Stomach (tissue), 9 donors: Measurements from ENCODE around the gene FGR. TPM values are rescaled to one million over a fixed set of nuclear protein-coding genes. Genes with fewer than 3 reads are reported as not detected.

Experiments used
- DNase-seq, 2 donors: peaks; one replicate each; pipeline versions ENCODE4 v3.0.0 to v3.0.0-alpha.2; 2013 to 2019
- H3K27ac ChIP-seq, 5 donors: fragments of 200-600 bp in 4 of 5; sonication (generic) in 4 of 5; one replicate each; pipeline ENCODE4 v1.5.1; 2013 to 2019; ENCODE audit warnings: mild to moderate bottlenecking in 1 of 5, moderate library complexity in 1 of 5
- H3K27me3 ChIP-seq, 3 donors: fragments of 200-600 bp; sonication (generic); one replicate each; pipeline ENCODE4 v1.5.1; 2017 to 2019; ENCODE audit warnings: mixed run types in 1 of 3
- H3K36me3 ChIP-seq, 4 donors: fragments of 200-600 bp; sonication (generic); 1 replicate in 3 of 4; 2 replicates in 1 of 4; pipeline ENCODE4 v1.5.1; 2016 to 2019
- H3K4me1 ChIP-seq, 4 donors: fragments of 200-600 bp; sonication (generic); one replicate each; pipeline ENCODE4 v1.5.1; 2016 to 2019
- H3K4me3 ChIP-seq, 4 donors: fragments of 200-600 bp; sonication (generic) in 3 of 4; one replicate each; pipeline ENCODE4 v1.5.1; 2016 to 2019; ENCODE audit warnings: mild to moderate bottlenecking in 1 of 4
- H3K9me3 ChIP-seq, 4 donors: fragments of 200-600 bp; sonication (generic); one replicate each; pipeline ENCODE4 v1.5.1; 2016 to 2019
- EP300 ChIP-seq: sonication (generic); formaldehyde crosslinking; IDR thresholded peaks from one replicate; pipeline ENCODE4 v1.6.1; 2017; ENCODE audit warnings: antibody characterized with exemption
- POLR2A ChIP-seq, 4 donors: fragments of 450-650 bp; IDR thresholded peaks; one replicate each; pipeline ENCODE4 v1.6.1; 2016; ENCODE audit warnings: antibody characterized with exemption in 4 of 4, control low read depth in 2 of 4, mild to moderate bottlenecking in 1 of 4, moderate library complexity in 1 of 4
- POLR2AphosphoS5 ChIP-seq, 3 donors: sonication (generic); formaldehyde crosslinking; IDR thresholded peaks; one replicate each; pipeline ENCODE4 v1.6.1; 2016; ENCODE audit warnings: antibody characterized with exemption in 3 of 3
- WGBS, 5 donors: extraction: QIAGEN DNeasy Blood & Tissue Kit in 3 of 5; methylation state at CpG; one replicate each; pipeline versions ENCODE4 v1.1.5 to v1.1.7; 2013 to 2018; 5-methylcytosine and 5-hydroxymethylcytosine counted together
- intact Hi-C: fragments of 100-400 bp; cut with DNase I; formaldehyde crosslinking; loops from one replicate; pipeline ENCODE4 v1.15.1; 2023; ENCODE audit warnings: low total_unique reads
- polyA plus RNA-seq, 3 donors: library from polyadenylated mRNA; stranded (reverse); fragments of 200-250 nt; gene quantifications; one replicate each; pipeline ENCODE4 v1.2.3, GENCODE V29; 2013
- total RNA-seq, 5 donors: library from RNA; depleted of rRNA; stranded (reverse); fragments of >200 nt; gene quantifications; one replicate each; pipeline versions ENCODE4 v1.1.0 to v1.2.3, GENCODE V29; 2014 to 2016
- TF ChIP-seq, protein P1 (sequence below), 7 experiments: fragments of 450-650 bp in 4 of 7; fragments of 200-600 bp in 3 of 7; sonication (generic) in 3 of 7; IDR thresholded peaks; one replicate each; pipeline ENCODE4 v1.5.1; 2016 to 2019; ENCODE audit warnings: antibody characterized with exemption in 7 of 7, control low read depth in 2 of 7, mild to moderate bottlenecking in 1 of 7
- donor health status: healthy with polysubstance abuse.
- donor health status: Bipolar disorder and iron deficiency.
- donor health status: healthy.

The FGR gene
- total and polyA plus RNA-seq, 8 donors = 3.1 to 9.9 (median 6.8) TPM; not detected in 2

DNA sequence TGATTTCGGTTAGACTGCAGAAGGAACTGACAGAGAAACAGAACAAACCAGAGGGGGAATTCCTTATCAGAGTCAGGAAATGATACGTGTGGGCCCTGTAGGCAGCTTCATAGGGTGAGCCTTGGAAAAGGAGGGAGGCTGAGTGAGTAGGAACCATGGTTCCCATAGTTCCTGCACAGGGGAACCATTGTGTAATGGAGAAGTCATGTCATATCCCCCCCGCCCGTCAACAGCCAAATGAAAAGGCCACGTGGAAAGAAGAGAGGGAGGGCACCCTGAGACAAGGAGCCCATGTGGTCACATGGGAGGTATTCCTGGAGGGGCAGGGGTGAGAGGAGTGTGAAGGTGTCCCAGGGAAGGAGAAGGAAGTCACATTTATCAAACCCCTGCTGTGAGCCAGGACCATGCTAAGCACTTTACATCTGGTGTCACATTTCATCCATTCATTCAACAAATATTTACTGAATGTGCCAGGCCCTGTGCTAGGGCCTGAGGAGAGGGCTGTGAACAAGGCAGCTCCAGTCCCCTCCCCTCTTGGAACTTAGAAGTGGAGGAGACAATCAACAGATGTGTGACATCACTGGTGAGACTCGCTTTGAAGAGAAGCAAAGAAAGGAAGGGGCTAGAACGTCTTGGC lies 15.7 kb upstream of the FGR start:
- Histone ChIP-seq H3K36me3 (no peaks in the 10 kb centered on the region), H3K9me3 (no peaks in the 10 kb centered on the region), H3K27me3 (no peaks in the 10 kb centered on the region), H3K4me3 (no peak overlapping the region), H3K27ac (peak overlapping the region in 1 of 5 donors; percentile 53), H3K4me1 (peaks cover 0 to 27% (median 3%) of the 10 kb centered on the region in 4 donors)
- intact Hi-C loops = no loop called here
- 38 to 53% (median 45%) methylated on average over 7 of the region's 7 CpGs for WGBS, 5 donors
- peak in 1 of 2 donors; percentile 74 for DNase-seq
- no peak for TF ChIP-seq POLR2A (IDR thresholded peaks at IDR 0.05)
- TF ChIP-seq EP300 = no peak
- TF ChIP-seq POLR2AphosphoS5 (IDR thresholded peaks at IDR 0.05) = no peak
- TF ChIP-seq, protein P1, sequence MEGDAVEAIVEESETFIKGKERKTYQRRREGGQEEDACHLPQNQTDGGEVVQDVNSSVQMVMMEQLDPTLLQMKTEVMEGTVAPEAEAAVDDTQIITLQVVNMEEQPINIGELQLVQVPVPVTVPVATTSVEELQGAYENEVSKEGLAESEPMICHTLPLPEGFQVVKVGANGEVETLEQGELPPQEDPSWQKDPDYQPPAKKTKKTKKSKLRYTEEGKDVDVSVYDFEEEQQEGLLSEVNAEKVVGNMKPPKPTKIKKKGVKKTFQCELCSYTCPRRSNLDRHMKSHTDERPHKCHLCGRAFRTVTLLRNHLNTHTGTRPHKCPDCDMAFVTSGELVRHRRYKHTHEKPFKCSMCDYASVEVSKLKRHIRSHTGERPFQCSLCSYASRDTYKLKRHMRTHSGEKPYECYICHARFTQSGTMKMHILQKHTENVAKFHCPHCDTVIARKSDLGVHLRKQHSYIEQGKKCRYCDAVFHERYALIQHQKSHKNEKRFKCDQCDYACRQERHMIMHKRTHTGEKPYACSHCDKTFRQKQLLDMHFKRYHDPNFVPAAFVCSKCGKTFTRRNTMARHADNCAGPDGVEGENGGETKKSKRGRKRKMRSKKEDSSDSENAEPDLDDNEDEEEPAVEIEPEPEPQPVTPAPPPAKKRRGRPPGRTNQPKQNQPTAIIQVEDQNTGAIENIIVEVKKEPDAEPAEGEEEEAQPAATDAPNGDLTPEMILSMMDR (IDR thresholded peaks at IDR 0.05) = no peak

DNA sequence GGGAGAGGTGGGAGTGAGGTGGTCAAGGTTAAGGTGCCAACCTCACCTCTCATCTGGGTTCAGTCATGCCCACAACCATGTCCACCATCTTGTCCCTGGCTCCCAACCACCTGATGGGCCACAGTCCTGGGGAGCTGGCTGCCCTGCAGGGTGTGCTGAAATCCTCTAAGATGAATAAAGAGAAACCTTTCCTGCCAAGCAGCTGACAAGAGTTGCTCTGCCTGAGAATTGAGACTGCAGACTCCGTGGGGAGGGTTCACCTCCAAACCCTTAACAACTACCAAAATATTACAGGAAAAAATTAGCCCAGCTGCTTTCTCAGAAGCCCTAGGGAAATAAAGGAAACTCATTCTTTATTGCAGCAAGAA lies 15.2 kb upstream of the FGR start:
- Histone ChIP-seq H3K4me1 (peaks cover 0 to 22% (median 3%) of the 10 kb centered on the region in 4 donors), H3K36me3 (no peaks in the 10 kb centered on the region), H3K9me3 (no peaks in the 10 kb centered on the region), H3K27me3 (no peaks in the 10 kb centered on the region), H3K4me3 (no peak overlapping the region), H3K27ac (peak overlapping the region in 1 of 5 donors; percentile 53)
- DNase-seq = no peak
- TF ChIP-seq, protein P1 (IDR thresholded peaks at IDR 0.05) = no peak
- no peak for TF ChIP-seq POLR2A (IDR thresholded peaks at IDR 0.05)
- no peak for TF ChIP-seq EP300
- no peak for TF ChIP-seq POLR2AphosphoS5 (IDR thresholded peaks at IDR 0.05)
- WGBS, 5 donors = 63 to 95% (median 78%) methylated on average over 1 of the region's 1 CpG
- intact Hi-C loops = no loop called here

DNA sequence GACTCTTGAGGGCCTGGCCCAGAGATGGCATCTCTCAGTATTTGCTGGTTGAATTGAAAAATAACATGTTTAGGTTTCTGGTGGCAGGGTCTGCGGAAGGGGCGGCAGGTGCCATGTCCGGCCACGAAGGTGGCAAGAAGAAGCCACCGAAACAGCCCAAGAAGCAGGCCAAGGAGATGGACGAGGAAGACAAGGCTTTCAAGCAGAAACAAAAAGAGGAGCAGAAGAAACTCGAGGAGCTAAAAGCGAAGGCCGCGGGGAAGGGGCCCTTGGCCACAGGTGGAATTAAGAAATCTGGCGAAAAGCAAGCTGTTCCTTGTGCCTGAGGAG lies 14.3 kb upstream of the FGR start:
- 88 to 98% (median 92%) methylated on average over 11 of the region's 11 CpGs for WGBS, 5 donors
- no peak for DNase-seq
- H3K36me3 ChIP-seq = no peaks in the 10 kb centered on the region
- TF ChIP-seq POLR2AphosphoS5 (IDR thresholded peaks at IDR 0.05) (no peak), EP300 (no peak), POLR2A (IDR thresholded peaks at IDR 0.05) (no peak)
- TF ChIP-seq, protein P1 (IDR thresholded peaks at IDR 0.05) = no peak
- no peaks in the 10 kb centered on the region for H3K27me3 ChIP-seq
- intact Hi-C loops = no loop called here
- no peak overlapping the region for H3K27ac ChIP-seq
- peaks cover 0 to 21% (median 3%) of the 10 kb centered on the region in 4 donors for H3K4me1 ChIP-seq
- H3K9me3 ChIP-seq = no peaks in the 10 kb centered on the region
- no peak overlapping the region for H3K4me3 ChIP-seq

DNA sequence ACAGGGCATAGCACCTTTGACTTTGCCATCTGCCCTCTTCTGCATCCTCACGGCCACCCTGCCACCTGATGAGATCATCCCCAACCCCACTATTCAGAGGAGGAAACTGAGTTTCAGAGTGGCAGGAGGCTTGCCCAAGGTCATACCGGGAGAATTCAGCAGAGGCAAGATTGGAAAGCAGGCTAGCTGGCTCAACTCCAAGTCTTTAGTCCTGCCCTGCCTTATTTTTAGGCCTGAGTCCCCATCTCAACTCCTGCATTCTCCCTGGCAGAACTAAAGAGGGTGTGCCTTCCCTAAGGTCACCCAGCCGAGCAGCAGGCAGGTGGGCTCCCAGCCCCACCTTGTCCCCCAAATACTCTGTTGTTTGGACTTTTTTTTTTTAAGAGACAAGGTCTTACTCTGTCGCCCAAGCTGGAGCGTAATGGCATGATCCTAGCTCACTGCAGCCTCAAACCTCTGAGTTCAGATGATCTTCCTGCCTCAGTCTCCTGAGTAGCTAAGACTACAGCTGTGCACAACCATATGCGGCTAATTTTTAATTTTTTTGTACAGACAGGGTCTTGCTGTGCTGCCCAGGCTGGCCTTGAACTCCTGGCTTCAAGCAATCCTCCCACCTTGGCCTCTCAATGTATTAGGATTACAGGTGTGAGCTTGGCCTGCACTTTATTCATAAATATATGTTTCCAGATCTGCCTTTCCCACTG lies 13.8 kb upstream of the FGR start:
- peaks cover 0 to 26% (median 5%) of the 10 kb centered on the region in 4 donors for H3K4me1 ChIP-seq
- no peaks in the 10 kb centered on the region for H3K27me3 ChIP-seq
- no peaks in the 10 kb centered on the region for H3K36me3 ChIP-seq
- WGBS, 5 donors = 64 to 71% (median 69%) methylated on average over 6 of the region's 6 CpGs
- H3K27ac ChIP-seq = no peak overlapping the region
- H3K4me3 ChIP-seq = no peak overlapping the region
- H3K9me3 ChIP-seq = no peaks in the 10 kb centered on the region
- TF ChIP-seq POLR2AphosphoS5 (IDR thresholded peaks at IDR 0.05) = no peak
- TF ChIP-seq EP300 = no peak
- TF ChIP-seq, protein P1 (IDR thresholded peaks at IDR 0.05) = no peak
- no peak for TF ChIP-seq POLR2A (IDR thresholded peaks at IDR 0.05)
- intact Hi-C loops = no loop called here
- DNase-seq = no peak
